Tibial nerve (tissue), 4 donors: Measurements from ENCODE around the gene TPBG. TPM values are rescaled to one million over a fixed set of nuclear protein-coding genes. Genes with fewer than 3 reads are reported as not detected.
"Not testable (repeated sequence)": the region's sequence is repeated elsewhere in the genome, so short reads cannot be mapped to it uniquely, and the experiment has no call there.

Source experiments
- DNase-seq, 2 donors: peaks; one replicate each; pipeline ENCODE4 v3.0.0-alpha.2; 2019; ENCODE audit warnings: low spot score in 2 of 2
- H3K27ac ChIP-seq, 4 donors: fragments of 200-600 bp; sonication (generic) in 3 of 4; one replicate each; pipeline ENCODE4 v1.5.1; 2017 to 2019; ENCODE audit warnings: mild to moderate bottlenecking in 1 of 4
- H3K27me3 ChIP-seq, 2 donors: fragments of 200-600 bp; sonication (generic) in 1 of 2; one replicate each; pipeline versions ENCODE4 v1.5.1 to v1.6.0; 2017 to 2019
- H3K36me3 ChIP-seq, 3 donors: fragments of 200-600 bp; sonication (generic); one replicate each; pipeline ENCODE4 v1.5.1; 2018 to 2019
- H3K4me1 ChIP-seq, 4 donors: fragments of 200-600 bp; sonication (generic) in 3 of 4; one replicate each; pipeline ENCODE4 v1.5.1; 2017 to 2019
- H3K4me3 ChIP-seq, 4 donors: fragments of 200-600 bp; sonication (generic) in 3 of 4; one replicate each; pipeline ENCODE4 v1.5.1; 2017 to 2019; ENCODE audit warnings: mild to moderate bottlenecking in 1 of 4, moderate library complexity in 1 of 4
- H3K9me3 ChIP-seq, 4 donors: fragments of 200-600 bp; sonication (generic) in 3 of 4; one replicate each; pipeline ENCODE4 v1.5.1; 2017 to 2019
- EP300 ChIP-seq, 2 donors: sonication (generic); formaldehyde crosslinking; IDR thresholded peaks; one replicate each; pipeline ENCODE4 v1.6.1; 2017; ENCODE audit warnings: antibody characterized with exemption in 2 of 2, mild to moderate bottlenecking in 1 of 2
- POLR2A ChIP-seq, 2 donors: fragments of 450-650 bp; IDR thresholded peaks; one replicate each; pipeline ENCODE4 v1.6.1; 2017; ENCODE audit warnings: antibody characterized with exemption in 2 of 2, mild to moderate bottlenecking in 2 of 2, moderate library complexity in 2 of 2
- WGBS, 2 donors: methylation state at CpG; one replicate each; pipeline ENCODE4 v1.1.5; 2018; 5-methylcytosine and 5-hydroxymethylcytosine counted together
- total RNA-seq, 4 donors: library from RNA; depleted of rRNA; stranded (reverse); fragments of >200 nt; gene quantifications; one replicate each; pipeline ENCODE4 v1.1.0, GENCODE V29; 2016
- TF ChIP-seq, protein P1 (sequence below), 5 experiments: fragments of 200-600 bp in 3 of 5; fragments of 450-650 bp in 2 of 5; sonication (generic) in 3 of 5; IDR thresholded peaks; one replicate each; pipeline ENCODE4 v1.5.1; 2016 to 2019; ENCODE audit warnings: antibody characterized with exemption in 5 of 5, mild to moderate bottlenecking in 3 of 5, moderate library complexity in 2 of 5

TPBG gene
- total RNA-seq, 4 donors from 2014 or later = 12.0 to 15.9 (median 12.6) TPM

GRCh38 chr6:82385546-82385945 lies 21.9 kb downstream of the TPBG start:
- H3K36me3 ChIP-seq = no peaks in the 10 kb centered on the region
- no peaks in the 10 kb centered on the region for H3K27me3 ChIP-seq
- TF ChIP-seq EP300 (IDR thresholded peaks at IDR 0.05) = no peak
- TF ChIP-seq, protein P1, sequence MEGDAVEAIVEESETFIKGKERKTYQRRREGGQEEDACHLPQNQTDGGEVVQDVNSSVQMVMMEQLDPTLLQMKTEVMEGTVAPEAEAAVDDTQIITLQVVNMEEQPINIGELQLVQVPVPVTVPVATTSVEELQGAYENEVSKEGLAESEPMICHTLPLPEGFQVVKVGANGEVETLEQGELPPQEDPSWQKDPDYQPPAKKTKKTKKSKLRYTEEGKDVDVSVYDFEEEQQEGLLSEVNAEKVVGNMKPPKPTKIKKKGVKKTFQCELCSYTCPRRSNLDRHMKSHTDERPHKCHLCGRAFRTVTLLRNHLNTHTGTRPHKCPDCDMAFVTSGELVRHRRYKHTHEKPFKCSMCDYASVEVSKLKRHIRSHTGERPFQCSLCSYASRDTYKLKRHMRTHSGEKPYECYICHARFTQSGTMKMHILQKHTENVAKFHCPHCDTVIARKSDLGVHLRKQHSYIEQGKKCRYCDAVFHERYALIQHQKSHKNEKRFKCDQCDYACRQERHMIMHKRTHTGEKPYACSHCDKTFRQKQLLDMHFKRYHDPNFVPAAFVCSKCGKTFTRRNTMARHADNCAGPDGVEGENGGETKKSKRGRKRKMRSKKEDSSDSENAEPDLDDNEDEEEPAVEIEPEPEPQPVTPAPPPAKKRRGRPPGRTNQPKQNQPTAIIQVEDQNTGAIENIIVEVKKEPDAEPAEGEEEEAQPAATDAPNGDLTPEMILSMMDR (IDR thresholded peaks at IDR 0.05) = no peak
- DNase-seq = no peak
- H3K4me1 ChIP-seq = no peaks in the 10 kb centered on the region
- H3K9me3 ChIP-seq = no peaks in the 10 kb centered on the region
- 45 to 59% methylated on average over 2 of the region's 2 CpGs for WGBS, 2 donors
- no peak overlapping the region for H3K27ac ChIP-seq
- H3K4me3 ChIP-seq = no peak overlapping the region

GRCh38 chr6:82385961-82386360 lies 22.3 kb downstream of the TPBG start:
- H3K4me3 ChIP-seq = no peak overlapping the region
- H3K36me3 ChIP-seq = no peaks in the 10 kb centered on the region
- WGBS, 2 donors = 91 to 93% methylated on average over 2 of the region's 2 CpGs
- DNase-seq = no peak
- H3K9me3 ChIP-seq = no peaks in the 10 kb centered on the region
- H3K4me1 ChIP-seq = no peaks in the 10 kb centered on the region
- H3K27me3 ChIP-seq = no peaks in the 10 kb centered on the region
- no peak overlapping the region for H3K27ac ChIP-seq
- no peak for TF ChIP-seq EP300 (IDR thresholded peaks at IDR 0.05)
- TF ChIP-seq POLR2A (IDR thresholded peaks at IDR 0.05) = no peak
- TF ChIP-seq, protein P1 (IDR thresholded peaks at IDR 0.05) = no peak

- not testable (repeated sequence) for H3K4me3 ChIP-seq, H3K27ac ChIP-seq, H3K9me3 ChIP-seq, H3K27me3 ChIP-seq, H3K4me1 ChIP-seq, DNase-seq, H3K36me3 ChIP-seq
- 88 to 96% methylated on average over 14 to 15 of the region's 15 CpGs for WGBS, 2 donors
These were observed 31.2 kb downstream of the TPBG start for GRCh38 chr6:82394770-82395169.

- 90 to 91% methylated on average over 1 of the region's 1 CpG for WGBS, 2 donors
- H3K4me1 ChIP-seq = no peaks in the 10 kb centered on the region
- H3K9me3 ChIP-seq = no peaks in the 10 kb centered on the region
- H3K4me3 ChIP-seq = no peak overlapping the region
- TF ChIP-seq EP300 (IDR thresholded peaks at IDR 0.05) = no peak
- TF ChIP-seq POLR2A (IDR thresholded peaks at IDR 0.05) = no peak
- TF ChIP-seq, protein P1 (IDR thresholded peaks at IDR 0.05) = no peak
- no peak overlapping the region for H3K27ac ChIP-seq
- H3K36me3 ChIP-seq = no peaks in the 10 kb centered on the region
- H3K27me3 ChIP-seq = no peaks in the 10 kb centered on the region
- DNase-seq = no peak
These were observed 33.5 kb downstream of the TPBG start for GRCh38 chr6:82396964-82397751.

DNA sequence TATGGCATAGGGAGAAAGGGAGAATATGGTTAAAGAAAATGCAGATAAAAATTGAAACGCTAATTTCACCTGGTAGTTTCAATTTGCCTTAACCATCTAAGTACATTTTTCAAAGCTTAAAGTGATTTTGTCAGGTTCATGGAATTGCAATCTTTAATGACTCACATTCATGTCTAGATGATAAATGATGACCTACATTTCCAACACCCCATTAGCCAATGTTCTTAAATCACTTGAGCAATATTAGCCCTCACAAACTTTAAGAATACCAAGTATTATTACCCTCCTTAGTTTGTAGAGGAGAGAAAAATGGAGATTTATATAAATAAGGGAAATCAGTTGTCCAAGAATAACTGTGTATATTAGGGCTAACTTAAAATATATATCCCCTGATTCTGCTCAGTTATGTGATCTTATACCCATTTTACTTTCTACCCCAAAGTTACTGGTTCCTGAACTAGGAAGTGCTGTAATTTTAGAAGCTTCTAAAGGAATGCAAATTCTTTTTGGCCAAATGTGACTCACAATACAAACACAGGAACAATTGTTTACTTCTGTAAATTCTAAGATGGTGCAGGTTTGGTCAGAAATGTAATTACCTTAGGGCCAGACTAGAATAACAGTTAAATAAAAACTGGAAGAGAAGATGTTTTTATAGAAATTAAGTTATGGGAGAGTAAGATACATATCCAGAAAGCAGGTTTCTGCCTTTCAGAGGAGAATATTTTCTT lies 34.5 kb downstream of the TPBG start:
- Histone ChIP-seq H3K4me3 (no peak overlapping the region), H3K4me1 (no peaks in the 10 kb centered on the region), H3K36me3 (no peaks in the 10 kb centered on the region), H3K27ac (no peak overlapping the region), H3K27me3 (no peaks in the 10 kb centered on the region), H3K9me3 (no peaks in the 10 kb centered on the region)
- no peak for DNase-seq
- TF ChIP-seq POLR2A (IDR thresholded peaks at IDR 0.05) (no peak), EP300 (IDR thresholded peaks at IDR 0.05) (no peak)
- TF ChIP-seq, protein P1 (IDR thresholded peaks at IDR 0.05) = no peak
- 94 to 95% methylated on average over 1 of the region's 1 CpG for WGBS, 2 donors
